Activated naive CD4-positive, alpha-beta T cell treated with Interleukin-2 at 50 U/mL for 16 hours (primary cell): ENCODE data around the gene BMAL2.

ENCODE experiments used
- DNase-seq: peaks from one replicate; pipeline ENCODE4 v3.0.0-alpha.2; 2020

The BMAL2 gene

GRCh38 chr12:27361372-27361771 is 28.7 kb downstream of the BMAL2 start:
- DNase-seq = no peak

- no peak for DNase-seq
These were observed 34.0 kb downstream of the BMAL2 start for GRCh38 chr12:27366621-27367020.

DNA sequence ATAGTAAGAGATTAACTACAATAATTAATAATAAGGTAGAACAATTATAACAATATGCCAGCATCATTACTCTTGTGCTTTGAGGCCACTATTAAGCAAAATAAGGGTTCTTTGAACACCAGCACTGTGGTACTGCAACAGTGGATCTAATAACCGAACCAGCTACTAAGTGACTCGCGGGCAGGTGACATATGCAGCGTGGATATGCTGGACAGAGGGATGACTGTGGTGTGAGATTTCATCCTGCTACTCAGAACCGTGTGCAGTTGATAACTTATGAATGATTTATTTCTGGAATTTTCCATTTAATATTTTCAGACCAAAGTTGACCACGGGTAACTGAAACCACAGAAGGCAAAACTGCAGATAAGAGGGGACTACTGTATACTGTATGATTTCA is 34.4 kb downstream of the BMAL2 start:
- DNase-seq = no peak

DNA sequence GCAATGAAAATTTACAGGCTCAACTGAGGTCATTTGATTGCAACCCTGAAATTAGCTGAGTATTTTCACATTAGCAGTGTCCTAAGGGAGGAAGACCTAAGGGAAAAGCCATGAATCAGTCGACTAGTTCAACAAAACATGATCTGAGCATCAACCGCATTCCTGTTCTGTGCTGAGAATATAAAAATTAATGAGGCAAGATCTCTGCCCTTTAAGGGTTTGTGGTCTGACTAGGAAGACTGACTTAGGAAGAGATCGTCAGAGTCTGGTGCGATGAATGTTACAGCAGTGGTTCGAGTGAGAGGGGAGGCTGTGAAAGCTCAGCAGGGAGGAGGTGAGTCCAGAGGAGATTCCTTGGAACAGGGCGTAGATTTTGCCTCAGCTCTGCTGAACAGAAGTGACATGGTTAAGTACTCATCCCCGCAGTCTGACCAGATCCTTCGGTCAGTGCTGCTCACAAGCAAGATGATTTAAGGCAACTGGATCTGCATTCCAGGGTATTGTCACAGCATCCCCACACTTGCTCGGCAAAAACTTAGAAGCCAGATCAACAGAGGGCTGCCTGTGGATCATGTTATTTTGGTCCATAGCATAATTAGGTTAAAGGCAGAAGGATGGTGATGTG is 49.6 kb downstream of the BMAL2 start:
- DNase-seq = no peak
